Measurements from ENCODE around the gene XRCC4. TPM values are rescaled to one million over a fixed set of nuclear protein-coding genes. Genes with fewer than 3 reads are reported as not detected.

Gene XRCC4
- total RNA-seq, 1 experiment from 2014 or later, result 10.8 TPM

- no peak overlapping the region for H3K27ac ChIP-seq (ENCODE audit: insufficient read length, low read depth, low read length)
- H3K9ac ChIP-seq (ENCODE audit: extremely low read depth, insufficient read length, low read length), result no peak overlapping the region
- H3K27me3 ChIP-seq (ENCODE audit: insufficient read depth, low read length), result no peaks in the 10 kb centered on the region
- WGBS (ENCODE audit: extremely low coverage, insufficient read length, low lambda C conversion rate), result no CpG with 5 or more reads among the region's 4 CpGs
- TF ChIP-seq CTCF (conservative IDR thresholded peaks at IDR 0.05), result no peak
- no peak overlapping the region for H2AK5ac ChIP-seq (ENCODE audit: insufficient read length, low read length)
- Mint-ChIP-seq H3K27ac (no peak overlapping the region), H3K4me3 (no peak overlapping the region), H3K4me1 (peaks cover 0 to 1% of the 10 kb centered on the region in 2 experiments; a peak in 1 of 4 replicates), H3K36me3 (ENCODE audit: insufficient read depth in 1 of 3, low read depth in 3 of 3) (peaks cover 0 to 5% (median 0%) of the 10 kb centered on the region in 3 experiments; a peak in 2 of 7 replicates), H3K9me3 (0 out of 5 replicates have a peak, but pooled peaks cover 0 to 3% of the 10 kb centered on the region in 2 experiments), H3K27me3 (ENCODE audit: low read depth) (no peaks in the 10 kb centered on the region)
- no peak for DNase-seq
- H3K79me2 ChIP-seq (ENCODE audit: insufficient read depth, low read length), result no peaks in the 10 kb centered on the region
- H2BK20ac ChIP-seq (ENCODE audit: low read depth, low read length, poor library complexity, severe bottlenecking), result no peak overlapping the region
- no peaks in the 10 kb centered on the region for H3K23me2 ChIP-seq (ENCODE audit: insufficient read length, low read depth, low read length, poor library complexity, severe bottlenecking)
- no peak overlapping the region for H4K91ac ChIP-seq (ENCODE audit: insufficient read length, low read depth, low read length)
- no peak overlapping the region for H2BK12ac ChIP-seq (ENCODE audit: insufficient read length, low read depth, low read length)
- H4K20me1 ChIP-seq (ENCODE audit: control insufficient read depth, insufficient read depth, insufficient read length), result no peaks in the 10 kb centered on the region
- H3K14ac ChIP-seq (ENCODE audit: insufficient read depth, low read length), result no peak overlapping the region
- no peak overlapping the region for H2BK5ac ChIP-seq (ENCODE audit: insufficient read length, low read length)
- no peaks in the 10 kb centered on the region for H3K9me3 ChIP-seq (ENCODE audit: control insufficient read depth, low read depth, low read length)
- no peaks in the 10 kb centered on the region for H3K79me1 ChIP-seq (ENCODE audit: insufficient read depth, low read depth, low read length, poor library complexity, severe bottlenecking)
- no peak overlapping the region for H3T11ph ChIP-seq (ENCODE audit: low read length)
- H4K5ac ChIP-seq (ENCODE audit: insufficient read length, low read depth, low read length), result no peak overlapping the region
- no peak overlapping the region for H2BK120ac ChIP-seq (ENCODE audit: low read depth, low read length, poor library complexity, severe bottlenecking)
- no peak overlapping the region for H3K18ac ChIP-seq (ENCODE audit: insufficient read length, low read depth, low read length)
- H3K56ac ChIP-seq (ENCODE audit: insufficient read length, low read depth, low read length), result no peak overlapping the region
- no peak overlapping the region for H4K8ac ChIP-seq (replicated peaks; ENCODE audit: insufficient read length, low read depth, low read length)
- H2AFZ ChIP-seq (ENCODE audit: low read length), result no peak overlapping the region
- no peak overlapping the region for H3K4me2 ChIP-seq (ENCODE audit: insufficient read depth, insufficient read length, low read length)
- H3K4me1 ChIP-seq (ENCODE audit: insufficient read depth, low read length), result no peaks in the 10 kb centered on the region
- H3K4ac ChIP-seq (ENCODE audit: low read depth, low read length), result no peak overlapping the region
- no peak overlapping the region for H2BK15ac ChIP-seq (ENCODE audit: low read depth, low read length)
- no peak overlapping the region for H3K23ac ChIP-seq (ENCODE audit: insufficient read length, low read depth, low read length)
Measured at GRCh38 chr5:83249156-83249555, 171.8 kb downstream of the XRCC4 start.
